Activated CD4-positive, alpha-beta memory T cell treated with anti-CD3 and anti-CD28 coated beads, Interleukin-2, amount 10 ng/mL, durations not matched to agents 7 days and 5 days (primary cell): ENCODE results near the gene CYSLTR1. TPM values are rescaled to one million over a fixed set of nuclear protein-coding genes. Genes with fewer than 3 reads are reported as not detected.
A peak's percentile ranks its signal among the peaks of the same experiment; 100 is the strongest.
"Not testable (repeated sequence)": the region's sequence is repeated elsewhere in the genome, so short reads cannot be mapped to it uniquely, and the experiment has no call there.

ENCODE experiments used
- CTCF ChIA-PET: fragments of 350-600 bp; sonication (Branson Sonifier 250); formaldehyde crosslinking; loops from one replicate; lab custom pipeline; 2021; ENCODE audit warnings: antibody characterized with exemption, inconsistent platforms; lab: Charles Lee
- POLR2A ChIA-PET: fragments of 350-600 bp; sonication (Branson Sonifier 250); formaldehyde crosslinking; loops from one replicate; lab custom pipeline; 2021; ENCODE audit warnings: antibody characterized with exemption; lab: Charles Lee
- DNase-seq: peaks from one replicate; pipeline ENCODE4 v3.0.0-alpha.2; 2020
- H3K27ac Mint-ChIP-seq: one replicate; pipeline ENCODE4 v1.8.0; 2021; ENCODE audit warnings: mild to moderate bottlenecking, mixed read lengths
- H3K27me3 Mint-ChIP-seq: one replicate; pipeline ENCODE4 v1.8.0; 2021; ENCODE audit warnings: mixed read lengths
- H3K36me3 Mint-ChIP-seq: one replicate; pipeline ENCODE4 v1.8.0; 2021; ENCODE audit warnings: low read depth, mixed read lengths
- H3K4me1 Mint-ChIP-seq: one replicate; pipeline ENCODE4 v1.8.0; 2021; ENCODE audit warnings: mixed read lengths
- H3K4me3 Mint-ChIP-seq: one replicate; pipeline ENCODE4 v1.8.0; 2021; ENCODE audit warnings: mild to moderate bottlenecking, mixed read lengths
- H3K9me3 Mint-ChIP-seq: one replicate; pipeline ENCODE4 v1.8.0; 2021; ENCODE audit warnings: mixed read lengths
- total RNA-seq, 2 experiments: library from RNA; stranded (reverse); gene quantifications; one replicate each; pipeline ENCODE4 v1.2.3, GENCODE V29; 2021

Gene CYSLTR1
- total RNA-seq, 2 experiments from 2014 or later: 14.4 to 15.7 TPM

DNA sequence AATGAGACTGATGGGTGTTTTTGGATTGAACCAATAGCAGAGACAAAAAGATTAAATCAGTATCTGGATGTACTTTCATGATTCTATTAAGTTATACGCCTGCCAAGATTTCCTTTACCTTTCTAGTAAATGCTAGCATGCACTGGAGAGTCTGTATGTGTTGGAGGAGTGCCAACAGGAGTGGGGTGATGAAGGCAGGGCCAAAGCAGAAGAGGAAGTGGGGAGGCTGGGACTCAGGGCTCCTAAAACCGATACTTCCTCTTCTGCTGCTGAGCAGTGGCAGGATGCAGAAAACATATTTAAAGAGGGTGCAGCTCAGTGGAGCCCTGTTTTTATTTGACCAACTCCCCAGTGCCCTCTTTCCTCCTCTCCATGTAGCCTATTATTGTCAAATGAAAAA is 5.6 kb downstream of the CYSLTR1 start:
- ChIA-PET POLR2A (interaction anchor here (1.5 to 1.7 kb wide), 2 partner anchors 9 to 12 kb away, joined by 4 to 7 read pairs; no protein-coding TSS in a partner anchor), CTCF (no interaction called here)
- H3K27me3 Mint-ChIP-seq: no peaks in the 10 kb centered on the region
- H3K4me1 Mint-ChIP-seq: peaks cover 33% of the 10 kb centered on the region
- peak overlapping the region; percentile 82 for H3K27ac Mint-ChIP-seq
- DNase-seq: peak; percentile 58
- H3K36me3 Mint-ChIP-seq: peaks cover 25% of the 10 kb centered on the region
- H3K9me3 Mint-ChIP-seq: peaks cover 3% of the 10 kb centered on the region
- H3K4me3 Mint-ChIP-seq: peak overlapping the region; percentile 41

DNA sequence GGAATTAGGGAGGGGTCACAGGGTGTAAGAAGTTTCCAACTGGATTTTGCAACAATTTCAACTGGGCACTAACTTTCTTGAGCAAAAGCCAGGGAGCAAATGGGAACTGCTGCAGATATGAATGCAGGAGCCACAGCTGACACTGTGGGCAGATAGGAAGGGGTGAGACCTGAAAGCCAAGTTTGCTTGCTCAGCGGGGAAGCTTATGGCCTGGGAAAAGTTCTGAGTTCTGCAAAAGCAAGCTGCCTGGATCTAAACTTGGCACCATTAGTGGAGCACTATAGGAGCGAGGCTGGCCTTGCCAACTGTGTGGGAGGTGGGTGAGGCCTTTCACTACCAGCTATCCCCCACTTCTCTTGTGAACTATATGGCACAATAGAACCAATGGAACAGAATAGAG is 11.1 kb downstream of the CYSLTR1 start:
- ChIA-PET CTCF (no interaction called here), POLR2A (no interaction called here)
- Mint-ChIP-seq H3K4me3 (no peak overlapping the region), H3K9me3 (peaks cover 3% of the 10 kb centered on the region), H3K36me3 (peaks cover 31% of the 10 kb centered on the region), H3K27ac (no peak overlapping the region), H3K27me3 (no peaks in the 10 kb centered on the region), H3K4me1 (peaks cover 32% of the 10 kb centered on the region)
- DNase-seq: no peak

- H3K4me1 Mint-ChIP-seq: peaks cover 27% of the 10 kb centered on the region
These were observed 11.7 kb downstream of the CYSLTR1 start for GRCh38 chrX:78315745-78316144.

GRCh38 chrX:78314561-78314960 is 12.8 kb downstream of the CYSLTR1 start:
- H3K36me3 Mint-ChIP-seq: peaks cover 27% of the 10 kb centered on the region
- CTCF ChIA-PET: no interaction called here
- peaks cover 26% of the 10 kb centered on the region for H3K4me1 Mint-ChIP-seq
- H3K4me3 Mint-ChIP-seq: no peak overlapping the region
- no peaks in the 10 kb centered on the region for H3K27me3 Mint-ChIP-seq
- H3K9me3 Mint-ChIP-seq: peaks cover 3% of the 10 kb centered on the region
- POLR2A ChIA-PET: no interaction called here
- no peak for DNase-seq
- H3K27ac Mint-ChIP-seq: no peak overlapping the region

More at GRCh38 chrX:78315745-78316144, 11.7 kb downstream of the CYSLTR1 start:
- no peak for DNase-seq
- H3K27ac Mint-ChIP-seq: no peak overlapping the region
- no peaks in the 10 kb centered on the region for H3K27me3 Mint-ChIP-seq
- peaks cover 26% of the 10 kb centered on the region for H3K36me3 Mint-ChIP-seq
- CTCF ChIA-PET: no interaction called here
- POLR2A ChIA-PET: no interaction called here
- peaks cover 3% of the 10 kb centered on the region for H3K9me3 Mint-ChIP-seq
- no peak overlapping the region for H3K4me3 Mint-ChIP-seq

GRCh38 chrX:78313526-78313925 is 13.9 kb downstream of the CYSLTR1 start:
- Mint-ChIP-seq H3K27ac (no peak overlapping the region), H3K27me3 (no peaks in the 10 kb centered on the region), H3K36me3 (peaks cover 28% of the 10 kb centered on the region), H3K4me1 (peaks cover 26% of the 10 kb centered on the region), H3K4me3 (no peak overlapping the region), H3K9me3 (peaks cover under 1% of the 10 kb centered on the region)
- no peak for DNase-seq
- ChIA-PET CTCF (no interaction called here), POLR2A (no interaction called here)

DNA sequence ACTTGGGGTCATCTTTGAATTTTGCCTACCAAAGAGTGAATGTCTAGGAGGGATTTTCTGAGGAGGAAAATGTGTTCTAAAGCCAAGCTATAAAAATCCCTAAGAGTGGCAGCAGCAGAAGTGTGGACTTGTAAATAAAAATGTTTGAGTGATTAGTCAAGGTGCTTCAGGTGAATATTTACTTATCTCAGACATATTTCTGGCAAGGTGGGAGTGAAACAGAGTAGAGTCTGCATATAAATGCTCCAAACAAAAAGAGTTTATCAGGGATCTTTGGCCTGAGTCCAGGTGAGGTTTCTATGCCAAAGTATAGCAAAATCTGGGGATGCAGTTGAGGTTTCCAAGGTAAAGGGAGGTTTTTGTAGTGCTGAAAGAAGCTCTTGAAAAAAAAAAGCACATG is 19.7 kb downstream of the CYSLTR1 start:
- POLR2A ChIA-PET: no interaction called here
- DNase-seq: no peak
- CTCF ChIA-PET: no interaction called here
- peaks cover 4% of the 10 kb centered on the region for H3K9me3 Mint-ChIP-seq
- H3K36me3 Mint-ChIP-seq: peaks cover 8% of the 10 kb centered on the region
- no peaks in the 10 kb centered on the region for H3K4me1 Mint-ChIP-seq
- no peaks in the 10 kb centered on the region for H3K27me3 Mint-ChIP-seq
- H3K27ac Mint-ChIP-seq: no peak overlapping the region
- no peak overlapping the region for H3K4me3 Mint-ChIP-seq

DNA sequence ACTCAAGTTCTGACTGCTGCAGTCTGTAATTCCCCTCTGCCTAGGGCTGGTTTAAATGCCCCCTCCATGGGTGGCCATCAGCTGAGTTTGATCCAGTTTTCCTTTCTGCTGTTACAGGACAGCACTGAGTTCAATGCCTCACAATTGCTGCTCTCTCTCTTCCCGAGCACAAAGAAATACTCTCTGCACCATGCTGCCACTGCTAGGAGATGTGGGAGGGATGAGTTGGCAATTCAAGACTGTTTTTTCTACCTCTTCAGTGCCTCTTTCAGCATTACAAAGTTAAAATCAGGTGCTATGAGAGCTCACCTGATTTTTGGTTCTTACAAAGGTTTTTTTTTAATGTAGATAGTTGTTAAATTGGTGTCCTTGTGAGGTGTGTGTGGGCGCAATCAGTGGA is 24.3 kb downstream of the CYSLTR1 start:
- H3K4me1 Mint-ChIP-seq: no peaks in the 10 kb centered on the region
- POLR2A ChIA-PET: no interaction called here

DNA sequence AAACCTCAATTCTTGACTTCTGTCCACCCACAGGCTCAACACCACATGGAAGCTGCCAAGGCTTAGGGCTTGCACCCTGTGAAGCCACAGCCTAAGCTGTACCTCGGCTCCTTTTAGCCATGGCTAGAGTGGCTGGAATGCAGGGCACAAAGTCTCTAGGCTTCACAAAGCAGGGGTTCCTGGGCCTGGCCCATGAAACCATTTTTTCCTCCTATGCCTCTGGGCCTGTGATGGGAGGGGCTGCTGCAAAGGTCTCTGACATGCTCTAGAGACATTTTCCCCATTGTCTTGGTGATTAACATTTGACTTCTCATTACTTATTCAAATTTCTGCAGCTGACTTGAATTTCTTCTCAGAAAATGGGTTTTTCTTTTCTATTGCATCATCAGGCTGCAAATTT is 26.5 kb downstream of the CYSLTR1 start:
- CTCF ChIA-PET, H3K27ac Mint-ChIP-seq, H3K27me3 Mint-ChIP-seq: not testable (repeated sequence)

More for the DNA sequence above, 24.3 kb downstream of the CYSLTR1 start:
- no peak for DNase-seq
- no peak overlapping the region for H3K4me3 Mint-ChIP-seq
- peaks cover 12% of the 10 kb centered on the region for H3K36me3 Mint-ChIP-seq
- H3K9me3 Mint-ChIP-seq: peaks cover 17% of the 10 kb centered on the region
- no peaks in the 10 kb centered on the region for H3K27me3 Mint-ChIP-seq
- no peak overlapping the region for H3K27ac Mint-ChIP-seq
- CTCF ChIA-PET: no interaction called here

DNA sequence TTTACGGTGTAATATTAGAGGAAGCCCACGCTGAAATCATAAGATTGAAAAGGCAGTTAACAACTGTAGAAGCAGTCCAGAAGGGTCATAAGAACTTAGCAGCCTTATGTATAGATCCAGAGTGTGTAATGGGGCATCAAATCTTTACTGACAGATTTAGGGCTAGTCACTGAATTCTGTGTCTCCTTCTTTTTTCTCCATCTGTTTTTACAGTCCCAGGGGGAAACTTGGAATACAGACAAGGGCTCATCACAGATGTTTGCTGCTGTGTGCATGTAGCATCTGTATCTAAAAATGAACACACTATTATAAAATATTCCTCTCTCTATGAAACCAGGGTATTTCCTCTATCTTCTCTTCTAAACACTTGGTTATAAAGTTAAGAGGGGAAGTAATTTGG is 43.9 kb downstream of the CYSLTR1 start:
- H3K36me3 Mint-ChIP-seq: peaks cover 25% of the 10 kb centered on the region
- no peak overlapping the region for H3K27ac Mint-ChIP-seq
- POLR2A ChIA-PET: no interaction called here
- H3K4me1 Mint-ChIP-seq: no peaks in the 10 kb centered on the region
- CTCF ChIA-PET: no interaction called here
- DNase-seq: no peak
- peaks cover 7% of the 10 kb centered on the region for H3K9me3 Mint-ChIP-seq
- no peak overlapping the region for H3K4me3 Mint-ChIP-seq
- H3K27me3 Mint-ChIP-seq: no peaks in the 10 kb centered on the region

More for the DNA sequence above, 26.5 kb downstream of the CYSLTR1 start:
- DNase-seq, H3K4me3 Mint-ChIP-seq, POLR2A ChIA-PET, H3K4me1 Mint-ChIP-seq: not testable (repeated sequence)
- Mint-ChIP-seq H3K9me3 (peaks cover 19% of the 10 kb centered on the region), H3K36me3 (peaks cover 12% of the 10 kb centered on the region)

GRCh38 chrX:78237127-78237526 is 90.3 kb downstream of the CYSLTR1 start:
- H3K36me3 Mint-ChIP-seq: no peaks in the 10 kb centered on the region
- H3K27me3 Mint-ChIP-seq: no peaks in the 10 kb centered on the region
- no peaks in the 10 kb centered on the region for H3K4me1 Mint-ChIP-seq
- ChIA-PET POLR2A (no interaction called here), CTCF (interaction anchor here (0.6 kb wide), 1 partner anchor 644 kb away, joined by 3 read pairs; no protein-coding TSS in a partner anchor)
- no peaks in the 10 kb centered on the region for H3K9me3 Mint-ChIP-seq
- no peak for DNase-seq
- H3K4me3 Mint-ChIP-seq: no peak overlapping the region
- H3K27ac Mint-ChIP-seq: no peak overlapping the region

- H3K9me3 Mint-ChIP-seq, H3K4me1 Mint-ChIP-seq, H3K27me3 Mint-ChIP-seq, H3K36me3 Mint-ChIP-seq, H3K4me3 Mint-ChIP-seq, POLR2A ChIA-PET, H3K27ac Mint-ChIP-seq, DNase-seq, CTCF ChIA-PET: not testable (repeated sequence)
These were observed 101.4 kb downstream of the CYSLTR1 start for GRCh38 chrX:78226047-78226446.

Other genes with a start within 250 kb of the CYSLTR1 start
- gene PGK1, start 223.4 kb downstream of the CYSLTR1 start, total RNA-seq: 1,000 to 10,000 TPM; 1,048 to 1,050 TPM
- 10 to 100 TPM; 18.0 to 18.8 TPM for gene TAF9B, start 188.0 kb downstream of the CYSLTR1 start, total RNA-seq